Gastrocnemius medialis (tissue), 4 donors: ENCODE data around the gene C9orf72. TPM values are rescaled to one million over a fixed set of nuclear protein-coding genes. Genes with fewer than 3 reads are reported as not detected.

Source experiments
- ATAC-seq, 2 donors: fragments of 150-250 bp; one replicate each; pipeline ENCODE4 v1.9.1; 2016
- DNase-seq, 2 donors: peaks; one replicate each; pipeline ENCODE4 v3.0.0-alpha.2; 2019
- H3K27ac ChIP-seq, 4 donors: fragments of 200-600 bp; sonication (generic); 1 replicate in 1 of 4; 2 replicates in 3 of 4; pipeline ENCODE4 v1.5.1; 2016 to 2018; ENCODE audit warnings: mild to moderate bottlenecking in 2 of 4, moderate library complexity in 1 of 4
- H3K27me3 ChIP-seq, 3 donors: fragments of 200-600 bp; sonication (generic) in 2 of 3; 1 replicate in 1 of 3; 2 replicates in 2 of 3; pipeline versions ENCODE4 v1.5.1 to v1.6.0; 2016 to 2019; ENCODE audit warnings: mild to moderate bottlenecking in 1 of 3, moderate library complexity in 1 of 3
- H3K36me3 ChIP-seq, 2 donors: fragments of 200-600 bp; sonication (generic) in 1 of 2; one replicate each; pipeline ENCODE4 v1.5.1; 2017 to 2018
- H3K4me1 ChIP-seq, 2 donors: fragments of 200-600 bp; sonication (generic) in 1 of 2; one replicate each; pipeline ENCODE4 v1.5.1; 2016 to 2017; ENCODE audit warnings: mild to moderate bottlenecking in 2 of 2
- H3K4me3 ChIP-seq, 4 donors: fragments of 200-600 bp; sonication (generic) in 3 of 4; 1 replicate in 1 of 4; 2 replicates in 3 of 4; pipeline ENCODE4 v1.5.1; 2016 to 2019; ENCODE audit warnings: mild to moderate bottlenecking in 2 of 4
- H3K9me3 ChIP-seq, 3 donors: fragments of 200-600 bp; sonication (generic) in 2 of 3; 1 replicate in 1 of 3; 2 replicates in 2 of 3; pipeline ENCODE4 v1.5.1; 2016 to 2019
- POLR2A ChIP-seq, 2 donors: fragments of 450-650 bp; IDR thresholded peaks; one replicate each; pipeline ENCODE4 v1.6.1; 2017; ENCODE audit warnings: antibody characterized with exemption in 2 of 2, mild to moderate bottlenecking in 2 of 2, moderate library complexity in 2 of 2
- in situ Hi-C, 4 donors: fragments of 200-750 bp; cut with MboI; loops; one replicate each; pipeline versions ENCODE4 v1.15.0 to v1.8.0; 2017; ENCODE audit warnings: low sequenced_read_pairs in 4 of 4
- intact Hi-C: fragments of 100-400 bp; cut with DNase I; formaldehyde crosslinking; loops from one replicate; pipeline ENCODE4 v1.15.1; 2023; ENCODE audit warnings: low total_unique reads
- total RNA-seq, 4 donors: library from RNA; depleted of rRNA; stranded (reverse); fragments of >200 nt; gene quantifications; one replicate each; pipeline versions ENCODE4 v1.1.0 to v1.2.3, GENCODE V29; 2016
- TF ChIP-seq, protein P1 (sequence below), 5 experiments: fragments of 450-650 bp in 3 of 5; fragments of 200-600 bp in 2 of 5; sonication (generic) in 2 of 5; IDR thresholded peaks in 4 of 5; conservative IDR thresholded peaks in 1 of 5; 1 replicate in 4 of 5; 2 replicates in 1 of 5; pipeline ENCODE4 v1.5.1; 2016 to 2019; ENCODE audit warnings: antibody characterized with exemption in 5 of 5, mild to moderate bottlenecking in 3 of 5, moderate library complexity in 3 of 5

C9orf72 gene
- total RNA-seq, 4 donors from 2014 or later = 14.8 to 43.4 (median 19.4) TPM

DNA sequence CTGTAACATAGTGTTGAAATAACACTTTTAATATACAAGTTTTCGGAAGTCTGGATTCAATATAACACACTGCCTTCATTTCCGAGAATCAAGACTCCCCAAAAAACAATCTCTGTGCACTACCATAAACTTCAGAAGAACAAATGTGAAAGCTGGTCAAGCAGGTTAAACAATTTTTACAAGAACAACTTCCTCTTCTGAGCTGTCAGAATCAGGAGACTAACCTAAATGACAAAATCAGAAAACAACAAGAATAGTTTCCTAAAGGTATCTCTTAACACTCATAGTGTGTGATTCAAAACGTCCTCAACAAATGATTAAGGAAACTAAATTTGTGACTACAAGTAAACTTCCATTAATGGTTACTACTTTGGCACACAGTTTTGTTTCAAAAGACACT, 11.6 kb downstream of the C9orf72 start:
- Histone ChIP-seq H3K36me3 (peaks cover 0 to 77% of the 10 kb centered on the region in 2 donors), H3K4me1 (no peaks in the 10 kb centered on the region), H3K9me3 (no peaks in the 10 kb centered on the region), H3K4me3 (no peak overlapping the region), H3K27ac (no peak overlapping the region), H3K27me3 (no peaks in the 10 kb centered on the region)
- in situ Hi-C loops (loop anchor here in 2 of 4 donors (25.0 kb wide), 3 partner anchors 99 to 624 kb away; partner anchors contain the start of gene PLAA (in 1 of the 2)), intact Hi-C loops (no loop called here)
- DNase-seq = no peak
- no peak for ATAC-seq
- TF ChIP-seq POLR2A (IDR thresholded peaks at IDR 0.05) = no peak
- TF ChIP-seq, protein P1, sequence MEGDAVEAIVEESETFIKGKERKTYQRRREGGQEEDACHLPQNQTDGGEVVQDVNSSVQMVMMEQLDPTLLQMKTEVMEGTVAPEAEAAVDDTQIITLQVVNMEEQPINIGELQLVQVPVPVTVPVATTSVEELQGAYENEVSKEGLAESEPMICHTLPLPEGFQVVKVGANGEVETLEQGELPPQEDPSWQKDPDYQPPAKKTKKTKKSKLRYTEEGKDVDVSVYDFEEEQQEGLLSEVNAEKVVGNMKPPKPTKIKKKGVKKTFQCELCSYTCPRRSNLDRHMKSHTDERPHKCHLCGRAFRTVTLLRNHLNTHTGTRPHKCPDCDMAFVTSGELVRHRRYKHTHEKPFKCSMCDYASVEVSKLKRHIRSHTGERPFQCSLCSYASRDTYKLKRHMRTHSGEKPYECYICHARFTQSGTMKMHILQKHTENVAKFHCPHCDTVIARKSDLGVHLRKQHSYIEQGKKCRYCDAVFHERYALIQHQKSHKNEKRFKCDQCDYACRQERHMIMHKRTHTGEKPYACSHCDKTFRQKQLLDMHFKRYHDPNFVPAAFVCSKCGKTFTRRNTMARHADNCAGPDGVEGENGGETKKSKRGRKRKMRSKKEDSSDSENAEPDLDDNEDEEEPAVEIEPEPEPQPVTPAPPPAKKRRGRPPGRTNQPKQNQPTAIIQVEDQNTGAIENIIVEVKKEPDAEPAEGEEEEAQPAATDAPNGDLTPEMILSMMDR (IDR thresholded peaks at IDR 0.05 in 4 of 5, conservative IDR thresholded peaks at IDR 0.05 in 1 of 5) = no peak

DNA sequence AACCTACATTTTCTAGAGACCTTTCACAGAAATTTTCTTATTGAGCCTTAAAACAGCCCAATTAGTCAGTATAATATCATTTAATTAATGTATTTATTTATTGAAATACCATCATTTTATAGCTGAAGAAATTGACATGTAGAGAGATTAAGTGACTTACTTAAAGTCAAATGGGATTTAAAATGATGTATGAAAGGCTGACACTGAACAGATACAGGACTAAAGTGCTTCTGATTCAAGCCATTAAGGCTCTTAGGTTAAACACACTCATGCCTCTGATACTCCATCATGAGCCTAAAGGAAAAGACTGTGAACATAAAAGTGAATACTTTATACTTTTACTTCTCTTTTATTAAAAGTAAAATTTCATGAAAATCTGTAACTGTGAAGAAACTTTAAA, 12.8 kb downstream of the C9orf72 start:
- intact Hi-C loops (no loop called here), in situ Hi-C loops (loop anchor here in 2 of 4 donors (25.0 kb wide), 3 partner anchors 98 to 623 kb away; partner anchors contain the start of gene PLAA (in 1 of the 2))
- Histone ChIP-seq H3K4me3 (no peak overlapping the region), H3K36me3 (peaks cover 6 to 76% of the 10 kb centered on the region in 2 donors), H3K9me3 (no peaks in the 10 kb centered on the region), H3K4me1 (no peaks in the 10 kb centered on the region), H3K27me3 (no peaks in the 10 kb centered on the region), H3K27ac (no peak overlapping the region)
- TF ChIP-seq, protein P1 (IDR thresholded peaks at IDR 0.05 in 4 of 5, conservative IDR thresholded peaks at IDR 0.05 in 1 of 5) = no peak
- TF ChIP-seq POLR2A (IDR thresholded peaks at IDR 0.05) = no peak
- no peak for ATAC-seq
- no peak for DNase-seq

DNA sequence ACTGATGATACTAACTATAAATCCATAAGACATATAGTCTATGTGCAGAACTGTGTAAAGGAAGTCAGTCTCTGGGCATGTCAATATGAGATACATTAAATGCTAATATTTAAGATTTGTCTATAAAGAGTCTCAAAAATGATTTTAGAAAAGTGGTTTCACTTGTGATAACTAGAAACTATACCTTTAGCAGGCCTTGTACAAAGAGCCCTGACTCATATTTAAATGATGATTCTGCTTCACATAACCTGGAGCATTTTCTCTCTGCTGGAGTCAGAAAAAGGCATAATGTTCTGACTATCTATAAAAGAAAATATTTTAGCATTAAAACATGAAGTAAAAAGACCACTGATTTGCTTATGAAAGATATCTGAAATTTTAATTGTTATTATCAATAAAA, 15.0 kb downstream of the C9orf72 start:
- Histone ChIP-seq H3K36me3 (peaks cover 6 to 86% of the 10 kb centered on the region in 2 donors), H3K27me3 (no peaks in the 10 kb centered on the region), H3K27ac (no peak overlapping the region), H3K4me1 (no peaks in the 10 kb centered on the region), H3K9me3 (no peaks in the 10 kb centered on the region), H3K4me3 (no peak overlapping the region)
- no peak for TF ChIP-seq POLR2A (IDR thresholded peaks at IDR 0.05)
- TF ChIP-seq, protein P1 (IDR thresholded peaks at IDR 0.05 in 4 of 5, conservative IDR thresholded peaks at IDR 0.05 in 1 of 5) = no peak
- in situ Hi-C loops = loop anchor here in 2 of 4 donors (25.0 kb wide), 3 partner anchors 96 to 621 kb away; partner anchors contain the start of gene PLAA (in 1 of the 2)
- ATAC-seq (no peak), DNase-seq (no peak)
- intact Hi-C loops = no loop called here

DNA sequence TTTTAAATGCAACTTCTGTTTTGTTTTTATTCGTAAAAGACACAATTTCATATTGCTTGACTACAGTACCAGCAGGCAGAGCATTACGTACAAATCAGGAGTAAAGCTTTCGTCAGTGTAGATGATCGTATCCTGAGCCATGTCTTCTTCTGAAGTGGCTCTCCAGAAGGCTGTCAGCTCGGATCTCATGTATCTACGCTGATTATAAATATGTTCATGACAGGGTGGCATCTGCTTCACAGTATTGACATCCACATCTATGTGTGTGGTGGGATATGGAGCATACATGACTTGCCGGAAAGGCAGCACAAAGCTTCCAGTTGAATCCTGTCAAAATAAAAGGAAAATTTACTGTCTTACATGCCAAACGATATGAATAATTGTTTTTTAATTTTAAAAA, 16.8 kb downstream of the C9orf72 start:
- H3K4me3 ChIP-seq = no peak overlapping the region
- no peak for DNase-seq
- intact Hi-C loops (no loop called here), in situ Hi-C loops (loop anchor here in 2 of 4 donors (25.0 kb wide), 3 partner anchors 94 to 619 kb away; partner anchors contain the start of gene PLAA (in 1 of the 2))
- TF ChIP-seq POLR2A (IDR thresholded peaks at IDR 0.05) = no peak
- H3K4me1 ChIP-seq = no peaks in the 10 kb centered on the region
- H3K36me3 ChIP-seq = peaks cover 6 to 92% of the 10 kb centered on the region in 2 donors
- H3K27me3 ChIP-seq = no peaks in the 10 kb centered on the region
- ATAC-seq = no peak
- no peak overlapping the region for H3K27ac ChIP-seq
- H3K9me3 ChIP-seq = no peaks in the 10 kb centered on the region

DNA sequence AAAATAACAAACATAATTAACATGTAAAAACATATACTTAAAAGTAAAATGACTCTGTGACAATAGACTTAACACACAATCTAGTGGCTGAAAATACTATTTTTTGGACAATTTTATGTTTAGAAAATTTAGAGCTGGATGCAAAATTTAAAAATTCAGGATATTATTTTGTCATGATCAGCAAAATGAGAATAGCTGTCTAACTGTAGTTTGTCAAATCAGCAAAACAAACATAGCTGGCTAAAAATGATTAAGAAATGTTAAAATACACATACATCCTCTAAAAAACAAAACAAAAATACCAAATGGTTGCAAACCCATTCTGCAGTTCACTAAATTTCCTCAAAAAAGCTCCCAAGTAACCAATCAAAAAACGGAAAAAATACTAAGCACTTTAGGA, 18.6 kb downstream of the C9orf72 start:
- no peak for TF ChIP-seq POLR2A (IDR thresholded peaks at IDR 0.05)
- Histone ChIP-seq H3K4me3 (no peak overlapping the region), H3K9me3 (no peaks in the 10 kb centered on the region), H3K36me3 (peaks cover 6 to 85% of the 10 kb centered on the region in 2 donors), H3K27me3 (no peaks in the 10 kb centered on the region), H3K4me1 (no peaks in the 10 kb centered on the region), H3K27ac (no peak overlapping the region)
- ATAC-seq (no peak), DNase-seq (no peak)
- intact Hi-C loops (no loop called here), in situ Hi-C loops (loop anchor here in 2 of 4 donors (25.0 kb wide), 3 partner anchors 92 to 617 kb away; partner anchors contain the start of gene PLAA (in 1 of the 2))
